HEK293T (cell line): ENCODE results near the gene INO80E.

Experiments used
- ARNT ChIP-seq: fragments of 450-650 bp; IDR thresholded peaks from 2 replicates; pipeline ENCODE4 v1.6.1; 2017; ENCODE audit warnings: mild to moderate bottlenecking
- HDGF ChIP-seq: fragments of 450-650 bp; IDR thresholded peaks from 2 replicates; pipeline ENCODE4 v1.6.1; 2017; ENCODE audit warnings: antibody characterized with exemption, borderline replicate concordance
- SP1 ChIP-seq: fragments of 450-650 bp; IDR thresholded peaks from 2 replicates; pipeline ENCODE4 v1.6.1; 2017
- TF ChIP-seq, protein P1 (sequence below): fragments of 450-650 bp; IDR thresholded peaks from 2 replicates; pipeline ENCODE4 v1.6.1; 2016

DNA sequence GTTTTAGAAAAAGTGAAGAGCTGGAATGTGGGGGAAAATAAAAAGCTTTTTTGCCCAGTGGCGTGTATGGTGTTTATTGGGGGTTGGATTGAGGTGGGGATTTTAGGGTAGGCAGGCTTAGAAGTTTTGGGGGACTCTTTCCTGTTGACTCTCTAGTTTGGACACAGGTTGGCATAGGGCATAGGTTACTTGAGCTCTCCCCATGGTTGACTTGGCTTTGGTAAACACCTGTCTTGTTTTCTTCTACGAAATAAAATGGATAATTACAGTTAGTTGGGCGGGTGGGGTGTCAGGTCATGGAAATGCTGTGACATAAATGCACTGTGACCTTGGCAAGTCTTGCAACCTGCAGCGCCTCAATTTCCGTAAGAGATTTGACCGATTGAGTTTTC lies 23.1 kb upstream of the INO80E start:
- no peak for TF ChIP-seq ARNT
- no peak for TF ChIP-seq HDGF
- TF ChIP-seq SP1, result no peak
- TF ChIP-seq, protein P1, sequence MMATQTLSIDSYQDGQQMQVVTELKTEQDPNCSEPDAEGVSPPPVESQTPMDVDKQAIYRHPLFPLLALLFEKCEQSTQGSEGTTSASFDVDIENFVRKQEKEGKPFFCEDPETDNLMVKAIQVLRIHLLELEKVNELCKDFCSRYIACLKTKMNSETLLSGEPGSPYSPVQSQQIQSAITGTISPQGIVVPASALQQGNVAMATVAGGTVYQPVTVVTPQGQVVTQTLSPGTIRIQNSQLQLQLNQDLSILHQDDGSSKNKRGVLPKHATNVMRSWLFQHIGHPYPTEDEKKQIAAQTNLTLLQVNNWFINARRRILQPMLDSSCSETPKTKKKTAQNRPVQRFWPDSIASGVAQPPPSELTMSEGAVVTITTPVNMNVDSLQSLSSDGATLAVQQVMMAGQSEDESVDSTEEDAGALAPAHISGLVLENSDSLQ, result no peak
